GM12872 (cell line): Measurements from ENCODE around the gene BLTP1.

ENCODE experiments used
- TF ChIP-seq, protein P1 (sequence below): IDR thresholded peaks from 3 replicates; pipeline ENCODE4 v1.5.1; 2011; ENCODE audit warnings: low read depth, mild to moderate bottlenecking, low read length, moderate library complexity; ENCODE audit not compliant: insufficient read depth

BLTP1 gene

DNA sequence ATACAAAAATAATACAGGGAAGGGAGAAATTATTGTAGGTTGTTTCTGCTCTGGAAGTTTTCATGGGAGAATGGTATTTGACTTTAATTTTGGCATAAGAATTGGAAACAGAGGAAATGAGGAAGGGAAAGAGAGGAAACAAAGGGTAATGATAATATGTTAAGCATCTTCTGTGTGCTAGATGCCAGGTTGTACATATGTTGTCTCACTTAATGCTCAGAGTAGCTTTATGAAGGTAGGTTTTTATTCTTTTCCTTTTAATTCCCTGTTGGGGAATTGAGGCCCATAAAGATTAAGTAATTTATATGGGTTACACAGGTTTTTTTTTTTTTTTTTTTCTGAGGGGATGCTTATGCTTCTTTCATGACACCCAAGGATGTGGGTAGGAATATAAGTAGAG is 19.2 kb downstream of the BLTP1 start:
- TF ChIP-seq, protein P1, sequence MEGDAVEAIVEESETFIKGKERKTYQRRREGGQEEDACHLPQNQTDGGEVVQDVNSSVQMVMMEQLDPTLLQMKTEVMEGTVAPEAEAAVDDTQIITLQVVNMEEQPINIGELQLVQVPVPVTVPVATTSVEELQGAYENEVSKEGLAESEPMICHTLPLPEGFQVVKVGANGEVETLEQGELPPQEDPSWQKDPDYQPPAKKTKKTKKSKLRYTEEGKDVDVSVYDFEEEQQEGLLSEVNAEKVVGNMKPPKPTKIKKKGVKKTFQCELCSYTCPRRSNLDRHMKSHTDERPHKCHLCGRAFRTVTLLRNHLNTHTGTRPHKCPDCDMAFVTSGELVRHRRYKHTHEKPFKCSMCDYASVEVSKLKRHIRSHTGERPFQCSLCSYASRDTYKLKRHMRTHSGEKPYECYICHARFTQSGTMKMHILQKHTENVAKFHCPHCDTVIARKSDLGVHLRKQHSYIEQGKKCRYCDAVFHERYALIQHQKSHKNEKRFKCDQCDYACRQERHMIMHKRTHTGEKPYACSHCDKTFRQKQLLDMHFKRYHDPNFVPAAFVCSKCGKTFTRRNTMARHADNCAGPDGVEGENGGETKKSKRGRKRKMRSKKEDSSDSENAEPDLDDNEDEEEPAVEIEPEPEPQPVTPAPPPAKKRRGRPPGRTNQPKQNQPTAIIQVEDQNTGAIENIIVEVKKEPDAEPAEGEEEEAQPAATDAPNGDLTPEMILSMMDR: no peak

DNA sequence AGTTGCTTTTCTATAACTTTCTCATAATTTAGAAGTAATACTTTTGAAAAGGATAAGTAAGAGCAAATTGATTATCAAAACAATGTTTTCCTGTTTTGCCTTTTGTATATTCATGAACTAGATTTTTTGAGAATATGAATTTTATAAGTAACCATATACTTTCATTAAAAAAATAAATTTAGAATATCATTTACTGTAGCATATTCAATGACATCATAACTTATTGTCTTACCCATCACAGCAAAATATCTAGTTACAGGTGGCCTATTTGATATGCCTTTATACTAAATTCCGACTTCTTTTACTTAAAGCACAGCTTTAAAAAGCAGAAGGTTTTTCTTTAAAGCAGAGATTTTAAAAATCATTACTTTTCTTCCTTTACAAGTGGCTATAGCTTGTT is 20.1 kb downstream of the BLTP1 start:
- TF ChIP-seq, protein P1: no peak

DNA sequence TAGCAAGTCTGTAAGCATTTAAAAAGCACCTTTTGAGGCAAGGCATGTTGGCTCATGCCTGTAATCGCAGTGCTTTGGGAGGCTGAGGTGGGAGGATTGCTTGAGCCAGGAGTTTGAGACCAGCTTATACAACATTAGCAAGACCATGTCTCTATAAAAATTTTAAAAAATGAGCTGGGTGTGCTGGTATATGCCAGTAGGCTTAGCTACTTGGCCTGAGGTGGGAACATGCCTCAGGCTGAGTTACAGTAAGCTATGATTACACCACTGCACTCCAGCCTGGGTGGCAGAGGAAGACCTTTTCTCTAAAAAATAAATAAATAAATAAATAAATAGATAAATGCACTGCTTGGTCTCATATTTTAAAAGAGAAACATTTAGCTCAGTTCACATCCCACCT is 26.8 kb downstream of the BLTP1 start:
- TF ChIP-seq, protein P1: no peak

DNA sequence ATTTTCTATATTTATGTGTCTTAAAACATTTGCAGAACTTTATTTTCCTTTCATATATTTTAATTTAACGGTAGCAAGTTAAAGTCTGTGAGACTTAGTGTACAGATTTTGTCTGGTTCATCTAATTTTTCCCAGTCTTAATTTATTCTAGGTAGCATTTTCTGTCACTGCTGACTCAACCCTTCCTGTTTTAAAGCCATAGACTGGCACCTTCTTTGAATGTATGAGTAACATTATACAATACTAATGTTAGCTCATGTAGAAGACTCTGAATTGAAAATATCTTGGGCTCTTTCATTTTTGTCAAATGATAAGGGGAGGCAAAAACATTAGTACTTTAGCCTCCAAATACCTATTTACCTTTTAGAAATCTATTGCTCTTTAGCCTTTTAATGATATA is 43.6 kb downstream of the BLTP1 start:
- TF ChIP-seq, protein P1: no peak
